GM10266 (cell line): Measurements from ENCODE around the gene L1CAM.

Source experiments
- DNase-seq: peaks from one replicate; pipeline ENCODE4 v3.0.0; 2012; ENCODE audit errors: extremely low spot score
- TF ChIP-seq, protein P1 (sequence below): IDR thresholded peaks from 2 replicates; pipeline ENCODE4 v1.5.1; 2012; ENCODE audit warnings: mild to moderate bottlenecking, low read depth; ENCODE audit not compliant: control insufficient read depth, insufficient read depth; ENCODE audit errors: missing control alignments

The L1CAM gene

DNA sequence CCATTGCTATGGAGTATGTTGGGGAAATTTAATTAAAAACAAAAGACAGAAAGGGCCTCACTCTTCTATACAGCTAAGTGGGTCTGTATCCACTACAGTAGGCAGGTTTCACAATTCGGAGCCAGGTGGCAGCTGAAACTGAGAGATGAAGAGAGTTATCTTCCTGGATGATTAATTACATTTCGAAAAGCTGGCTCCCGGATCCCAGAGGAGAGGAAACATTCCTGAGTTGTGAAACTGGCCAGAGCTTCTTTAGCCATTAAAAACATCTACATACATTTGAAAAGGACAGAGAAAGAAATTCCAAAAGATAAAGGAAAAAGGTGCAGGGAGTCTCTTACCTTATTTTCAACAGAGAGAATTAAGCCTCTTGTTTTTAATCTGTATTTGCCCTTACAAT lies 40.1 kb downstream of the L1CAM start:
- no peak for DNase-seq
- TF ChIP-seq, protein P1, sequence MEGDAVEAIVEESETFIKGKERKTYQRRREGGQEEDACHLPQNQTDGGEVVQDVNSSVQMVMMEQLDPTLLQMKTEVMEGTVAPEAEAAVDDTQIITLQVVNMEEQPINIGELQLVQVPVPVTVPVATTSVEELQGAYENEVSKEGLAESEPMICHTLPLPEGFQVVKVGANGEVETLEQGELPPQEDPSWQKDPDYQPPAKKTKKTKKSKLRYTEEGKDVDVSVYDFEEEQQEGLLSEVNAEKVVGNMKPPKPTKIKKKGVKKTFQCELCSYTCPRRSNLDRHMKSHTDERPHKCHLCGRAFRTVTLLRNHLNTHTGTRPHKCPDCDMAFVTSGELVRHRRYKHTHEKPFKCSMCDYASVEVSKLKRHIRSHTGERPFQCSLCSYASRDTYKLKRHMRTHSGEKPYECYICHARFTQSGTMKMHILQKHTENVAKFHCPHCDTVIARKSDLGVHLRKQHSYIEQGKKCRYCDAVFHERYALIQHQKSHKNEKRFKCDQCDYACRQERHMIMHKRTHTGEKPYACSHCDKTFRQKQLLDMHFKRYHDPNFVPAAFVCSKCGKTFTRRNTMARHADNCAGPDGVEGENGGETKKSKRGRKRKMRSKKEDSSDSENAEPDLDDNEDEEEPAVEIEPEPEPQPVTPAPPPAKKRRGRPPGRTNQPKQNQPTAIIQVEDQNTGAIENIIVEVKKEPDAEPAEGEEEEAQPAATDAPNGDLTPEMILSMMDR: no peak

DNA sequence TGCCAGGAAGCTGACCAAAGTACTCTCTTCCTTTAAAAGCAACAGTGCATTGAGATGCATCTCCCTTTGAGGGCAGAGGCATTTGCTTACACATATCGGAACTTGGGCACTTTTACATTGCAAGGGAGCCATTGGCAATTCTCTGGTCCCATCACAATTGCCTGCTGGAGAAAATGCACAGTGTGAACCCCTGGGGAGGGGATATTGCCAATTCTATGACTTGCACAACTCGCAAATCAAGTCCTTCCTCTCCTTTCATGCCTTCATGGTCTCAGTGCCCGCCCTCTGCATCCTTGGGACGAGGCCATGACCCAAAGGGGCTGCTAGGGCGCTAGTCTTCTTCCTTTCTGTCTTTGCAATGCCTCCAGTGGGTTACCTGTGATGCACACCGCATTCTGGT lies 40.8 kb downstream of the L1CAM start:
- TF ChIP-seq, protein P1: no peak
- no peak for DNase-seq

DNA sequence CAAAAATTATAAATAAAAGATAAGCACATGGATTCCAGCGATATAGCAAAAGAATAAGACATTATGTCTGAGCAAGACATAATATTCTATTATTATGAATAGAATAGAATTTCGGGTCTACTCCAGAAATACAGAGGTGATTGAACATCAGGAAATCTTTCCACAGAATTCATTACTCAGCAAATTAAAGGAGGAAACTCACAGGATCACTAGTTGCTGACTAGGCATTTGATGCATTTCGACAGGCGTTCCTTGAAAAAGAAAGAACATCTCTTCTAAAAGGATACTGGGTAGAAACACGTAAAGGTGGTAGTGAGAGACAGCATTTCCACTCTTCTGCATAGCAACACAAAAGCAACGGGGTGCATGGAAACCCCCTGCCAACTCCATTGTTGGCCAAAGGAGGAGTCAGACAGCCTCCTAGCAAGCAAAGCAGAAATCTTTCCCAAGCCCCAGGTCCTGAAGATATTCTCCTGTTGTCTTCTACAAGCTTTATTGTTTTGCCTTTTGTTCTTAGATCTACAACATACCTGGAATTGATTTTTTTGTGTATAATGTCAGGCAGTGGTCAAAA lies 41.4 kb downstream of the L1CAM start:
- no peak for DNase-seq
- TF ChIP-seq, protein P1: no peak

DNA sequence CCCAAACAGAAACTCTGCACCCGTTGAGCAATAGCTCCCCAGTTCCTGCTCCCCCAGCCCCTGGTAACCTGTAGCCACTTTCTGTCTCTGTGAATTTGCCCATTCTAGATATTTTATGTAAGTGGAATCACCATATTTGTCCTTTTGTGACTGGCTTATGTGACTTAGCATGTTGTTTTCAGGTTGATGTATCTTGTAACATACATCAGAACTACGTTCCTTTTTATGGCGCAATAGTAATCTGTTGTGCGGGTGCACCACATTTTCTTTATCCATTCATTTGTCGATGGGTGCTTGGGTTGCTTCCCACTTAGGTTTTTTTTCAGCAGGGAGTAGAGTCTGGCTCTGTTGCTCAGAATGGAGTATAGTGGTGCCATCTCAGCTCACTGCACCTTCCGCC lies 49.1 kb downstream of the L1CAM start:
- TF ChIP-seq, protein P1: no peak
- DNase-seq: no peak

DNA sequence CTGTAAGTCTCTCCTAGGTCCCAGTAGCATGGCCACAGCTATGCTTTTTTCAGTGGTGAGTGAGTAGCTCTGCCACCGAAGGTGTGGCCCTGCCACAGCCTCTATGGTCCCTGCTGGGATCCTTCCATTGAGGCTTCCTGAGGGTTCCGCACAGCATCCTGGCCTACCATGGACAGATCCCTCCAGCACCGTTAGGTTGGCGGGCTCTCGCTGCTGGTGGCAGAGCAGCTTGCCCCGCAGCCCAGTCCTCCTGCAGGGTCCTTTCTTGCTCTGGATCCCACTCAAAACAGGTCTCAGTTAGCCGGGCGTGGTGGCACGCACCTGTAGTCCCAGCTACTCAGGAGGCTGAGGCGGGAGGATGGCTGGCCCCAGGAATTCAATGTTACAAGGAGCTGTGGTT lies 53.2 kb downstream of the L1CAM start:
- TF ChIP-seq, protein P1: no peak
- DNase-seq: no peak

DNA sequence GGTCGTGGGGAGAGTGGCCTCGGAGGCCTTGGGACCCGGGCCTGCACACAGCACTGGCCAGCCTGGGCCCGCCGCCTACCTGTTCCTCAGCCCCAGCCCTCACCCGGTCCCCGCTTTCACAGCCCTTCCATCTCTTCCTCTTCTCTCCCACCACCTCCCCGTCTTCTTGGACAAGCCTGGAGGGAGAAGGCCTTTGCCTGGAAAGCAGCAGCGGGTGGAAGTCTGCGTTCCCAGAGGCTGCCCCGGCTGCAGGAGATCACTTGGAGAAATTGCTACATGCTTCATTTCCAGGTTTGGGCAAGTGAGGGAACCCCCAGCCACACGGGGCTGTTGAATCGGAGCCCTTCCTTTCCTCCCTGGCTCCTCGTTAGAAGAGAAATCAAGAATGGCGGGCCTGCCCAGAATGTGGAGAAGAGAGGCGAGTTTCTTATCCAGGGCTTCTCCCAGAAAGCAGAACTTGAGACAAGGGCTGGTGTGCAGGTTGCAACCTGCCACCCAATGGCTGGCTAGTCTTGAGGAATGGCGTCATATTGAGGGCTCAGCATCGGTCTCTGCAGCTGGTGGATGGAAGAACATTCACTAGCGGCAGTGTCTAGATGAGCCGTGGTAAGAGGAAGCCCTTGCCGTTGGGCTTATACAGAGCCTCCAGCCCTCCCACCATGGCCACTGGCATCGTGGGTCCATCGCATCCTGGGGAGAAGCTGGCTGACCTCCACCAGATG lies 54.4 kb downstream of the L1CAM start:
- TF ChIP-seq, protein P1: no peak
- DNase-seq: no peak

DNA sequence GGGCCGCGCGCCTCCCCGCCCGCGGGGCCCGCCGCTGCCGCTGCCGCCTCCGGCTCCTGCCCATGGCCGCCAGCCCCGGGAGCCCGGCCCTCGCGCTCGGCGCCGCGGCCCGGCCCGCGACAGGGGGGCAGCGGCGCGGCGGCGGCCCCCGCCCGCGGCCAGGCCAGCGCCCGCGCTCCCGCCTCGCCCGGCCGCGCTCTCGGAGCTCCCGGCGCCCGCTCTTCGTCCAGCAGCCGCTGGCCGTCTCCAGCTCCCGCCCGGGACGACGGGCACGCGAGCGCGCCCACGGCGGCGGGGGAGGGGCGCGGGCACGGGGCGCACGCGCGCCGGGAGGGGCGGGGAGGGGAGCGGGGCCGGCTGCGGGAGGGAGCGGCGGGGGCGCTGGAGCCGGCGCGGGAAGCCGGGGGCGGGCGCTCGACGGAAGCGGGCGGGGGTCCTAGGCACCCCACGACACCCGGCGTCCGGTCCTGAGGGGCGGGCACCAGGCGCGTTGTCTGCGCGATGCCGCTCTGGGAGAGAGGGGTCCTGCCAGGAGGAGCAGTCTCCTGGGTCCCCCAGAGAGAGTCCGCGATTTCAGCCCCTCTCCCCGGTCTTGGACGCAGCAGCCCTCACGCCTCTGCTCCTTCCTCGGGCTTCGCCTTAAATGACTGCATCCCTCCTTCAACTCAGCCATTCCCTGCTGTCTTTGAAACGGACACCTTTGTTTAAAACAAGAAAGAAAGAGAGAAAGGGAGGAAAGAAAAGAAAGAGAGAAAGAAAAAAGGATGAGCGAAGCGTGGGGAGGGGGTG lies 55.1 kb downstream of the L1CAM start:
- peak; percentile 26 for DNase-seq
- TF ChIP-seq, protein P1: no peak
